Activated T-cell treated with anti-CD3 and anti-CD28 coated beads for 1 hour (primary cell): ENCODE results near the gene FALEC.
"Not testable (repeated sequence)": the region's sequence is repeated elsewhere in the genome, so short reads cannot be mapped to it uniquely, and the experiment has no call there.

ENCODE experiments used
- DNase-seq: peaks from one replicate; pipeline ENCODE4 v3.0.0-alpha.2; 2020; ENCODE audit warnings: low read depth

The FALEC gene

DNA sequence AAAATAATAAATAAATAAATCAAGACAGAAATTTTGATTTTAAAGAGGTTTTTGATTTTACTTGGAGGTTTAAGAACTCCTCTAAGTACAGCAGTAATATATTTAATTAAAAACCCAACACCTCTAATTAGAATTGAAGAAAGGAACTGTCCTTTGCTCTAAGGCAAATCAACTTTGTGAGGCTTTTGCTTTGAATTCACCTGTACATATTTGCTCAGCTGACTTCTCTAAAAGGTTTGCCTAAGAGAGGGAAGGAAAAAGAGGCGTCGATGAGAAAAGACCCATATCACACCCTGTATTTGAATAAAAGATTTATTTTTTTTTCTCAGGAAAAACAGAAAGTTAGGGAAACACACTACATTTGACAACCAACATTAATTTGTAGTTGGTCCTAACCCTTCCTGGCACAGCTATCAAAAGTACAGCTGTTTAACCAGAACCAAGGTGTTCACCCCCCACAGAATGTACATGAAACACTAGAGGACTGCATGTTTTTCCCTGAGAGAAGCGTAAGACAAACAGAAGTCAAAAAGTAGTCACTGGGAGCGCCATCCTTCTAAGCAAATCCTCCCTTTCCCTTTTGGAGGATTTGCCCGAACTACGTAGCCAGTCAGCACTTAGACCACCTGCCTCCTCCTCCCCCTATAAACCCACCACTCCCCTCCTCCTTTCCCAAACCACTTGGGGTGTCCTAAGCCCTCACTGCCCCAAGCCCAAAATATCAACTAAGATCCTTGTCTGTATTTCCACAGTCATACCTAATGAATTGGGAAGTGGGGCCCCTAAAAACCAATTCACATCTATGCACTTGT lies 58.9 kb downstream of the FALEC start:
- no peak for DNase-seq

- DNase-seq = no peak
These were observed 59.5 kb downstream of the FALEC start for GRCh38 chr1:150575072-150575489.

DNA sequence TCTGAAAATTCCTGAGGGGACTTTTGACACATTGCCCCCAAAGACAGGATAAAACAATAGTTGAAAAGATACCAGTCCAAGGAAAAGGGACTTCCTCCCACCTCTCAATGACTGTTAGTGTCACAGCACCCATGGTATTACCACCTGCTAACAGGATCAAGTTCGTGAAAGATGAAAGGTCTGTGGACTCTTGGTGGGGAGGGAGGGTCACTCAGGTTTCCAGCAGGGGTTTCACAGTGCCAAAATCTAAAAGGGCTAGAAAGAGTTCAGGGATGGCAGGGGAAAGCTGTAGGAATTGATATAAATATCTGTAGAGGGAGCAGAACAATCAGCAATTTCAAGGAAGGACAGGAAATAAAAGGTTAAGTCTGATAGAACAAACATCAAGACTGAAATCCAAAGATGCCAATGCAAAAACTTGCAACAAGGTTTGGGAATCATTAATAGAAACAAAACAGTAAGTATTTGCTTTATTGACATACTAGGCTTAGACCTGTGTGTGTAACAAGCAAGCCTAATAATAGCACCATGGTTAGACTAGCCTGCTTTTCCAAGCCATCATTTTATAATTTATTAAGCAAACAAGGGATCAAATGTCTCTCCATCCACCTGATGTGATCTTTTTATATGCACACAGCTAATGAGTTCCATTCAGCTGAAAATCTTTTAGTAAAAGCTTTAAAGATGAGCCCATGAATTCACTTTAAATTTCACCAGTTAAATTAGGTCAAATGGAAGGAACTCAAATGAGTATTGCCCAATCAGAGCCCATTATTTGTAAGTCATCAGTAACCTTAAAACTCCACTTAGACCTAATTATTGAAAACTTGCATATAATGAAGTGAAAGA lies 60.2 kb downstream of the FALEC start:
- DNase-seq = no peak

- no peak for DNase-seq
These were observed 60.8 kb downstream of the FALEC start for GRCh38 chr1:150576367-150576711.

DNA sequence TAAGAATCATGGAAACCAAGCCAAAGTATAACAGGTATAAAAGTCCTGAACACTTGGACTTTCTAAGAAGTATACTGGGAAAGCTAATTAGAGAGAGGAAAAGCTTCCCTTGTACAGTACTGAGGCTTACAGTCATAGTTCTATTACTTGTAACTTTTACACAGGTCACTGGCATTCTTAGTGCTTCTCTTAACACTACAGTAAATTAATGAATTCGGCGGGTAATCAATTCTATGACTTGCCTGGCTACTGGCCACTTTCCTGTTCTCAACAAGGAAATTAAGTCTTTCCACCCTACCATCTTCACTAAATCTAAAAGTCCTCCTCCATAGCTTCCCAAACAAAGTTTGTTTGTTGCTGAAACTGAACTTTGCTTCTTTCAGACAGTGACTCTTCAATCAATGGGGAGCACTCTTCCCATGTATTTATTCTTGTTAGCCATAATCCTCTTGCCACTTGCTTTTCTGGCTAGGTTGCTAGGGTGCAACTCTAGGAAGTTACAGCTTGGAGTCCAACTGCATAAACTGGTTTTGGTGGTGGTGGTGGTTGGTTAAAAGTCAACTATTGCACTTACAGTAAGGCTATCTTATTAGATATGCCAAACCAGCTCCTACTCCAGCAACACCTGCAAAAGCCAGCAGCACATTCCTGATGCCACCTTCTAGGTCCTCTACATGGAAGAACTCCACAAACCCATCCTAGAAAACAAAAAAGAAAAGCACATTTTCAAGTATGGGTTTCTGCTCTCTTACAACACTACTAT lies 61.4 kb downstream of the FALEC start:
- no peak for DNase-seq

DNA sequence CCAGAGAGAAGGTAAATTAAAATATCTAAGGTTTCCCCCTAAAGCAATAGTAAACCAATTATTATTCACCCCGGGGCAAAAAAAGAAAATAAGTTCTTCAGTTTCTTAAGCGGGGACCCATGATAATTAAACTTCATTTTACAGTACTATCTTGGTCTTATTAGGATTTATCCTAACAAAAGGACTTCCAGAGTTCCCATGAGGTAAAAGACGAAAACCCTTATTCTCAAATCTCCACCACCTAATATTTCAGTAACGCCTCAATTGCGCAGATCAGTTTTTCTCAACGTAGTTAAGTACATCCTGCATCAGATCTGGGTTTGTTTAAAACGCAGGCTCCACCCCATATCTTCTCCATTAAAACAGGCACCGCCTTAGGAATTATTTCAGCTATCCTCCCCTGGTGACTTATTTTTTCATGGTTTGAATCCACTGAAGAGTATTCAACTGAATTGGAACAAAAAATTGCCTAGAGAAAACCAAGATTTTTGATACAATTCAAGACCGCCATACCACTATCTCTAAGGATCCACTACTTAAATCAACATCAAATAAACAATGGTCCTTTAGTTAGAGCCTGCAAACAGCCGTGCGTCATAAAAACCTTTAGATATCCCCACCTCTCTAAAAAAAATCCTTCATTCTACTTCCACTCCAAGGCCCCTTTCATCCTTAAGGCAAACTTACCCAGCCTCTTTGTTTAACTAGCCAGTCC lies 62.2 kb downstream of the FALEC start:
- DNase-seq = no peak

GRCh38 chr1:150578272-150579109 lies 62.9 kb downstream of the FALEC start:
- DNase-seq = no peak

DNA sequence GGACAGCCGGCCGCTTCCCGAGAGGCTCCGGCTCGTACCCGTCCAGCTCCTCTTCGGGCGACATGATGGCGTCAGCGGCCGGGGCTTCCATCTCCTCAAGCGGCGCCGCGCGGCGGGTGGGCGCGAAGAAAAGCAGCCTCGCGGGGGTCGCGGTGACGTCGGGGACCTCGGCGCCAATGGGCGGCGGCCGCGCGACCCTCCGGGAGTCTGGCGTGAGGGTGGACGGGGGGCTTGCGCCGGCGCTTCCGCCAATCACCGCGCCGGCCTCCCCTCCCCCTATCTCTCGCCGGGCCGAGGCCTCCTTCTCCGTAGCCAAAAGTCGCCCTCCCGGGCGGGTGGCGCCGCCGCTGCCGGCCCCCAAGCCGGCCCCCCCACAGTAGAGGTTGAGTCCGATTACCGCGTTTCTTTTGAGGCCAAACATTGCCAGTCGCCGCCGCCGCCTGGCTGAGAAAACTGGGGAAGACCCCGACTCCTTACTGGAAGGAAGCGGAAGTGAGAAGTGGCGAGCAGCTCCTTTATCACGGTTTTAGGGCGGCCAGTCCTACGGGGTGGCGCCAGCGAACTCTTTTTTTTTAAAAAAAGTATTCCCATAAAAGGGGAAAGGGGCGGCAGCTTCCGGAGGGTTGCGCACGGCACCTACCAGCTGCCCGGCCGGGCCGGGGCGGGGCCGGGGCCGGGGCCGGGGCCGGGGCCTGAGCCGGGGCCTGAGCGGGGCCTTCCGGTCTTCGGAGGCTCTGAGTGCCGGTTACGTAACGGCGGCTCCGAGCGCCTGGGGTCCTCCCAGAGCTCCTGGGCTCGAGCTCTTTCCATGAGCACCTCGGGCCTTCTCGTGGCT lies 63.8 kb downstream of the FALEC start, which contains the start of gene MCL1:
TSS of gene MCL1 (minus strand) at position 501 of the 835 bp plus-strand sequence. CDS start at position 421, 80 bp downstream.
- peak; percentile 76 for DNase-seq

DNA sequence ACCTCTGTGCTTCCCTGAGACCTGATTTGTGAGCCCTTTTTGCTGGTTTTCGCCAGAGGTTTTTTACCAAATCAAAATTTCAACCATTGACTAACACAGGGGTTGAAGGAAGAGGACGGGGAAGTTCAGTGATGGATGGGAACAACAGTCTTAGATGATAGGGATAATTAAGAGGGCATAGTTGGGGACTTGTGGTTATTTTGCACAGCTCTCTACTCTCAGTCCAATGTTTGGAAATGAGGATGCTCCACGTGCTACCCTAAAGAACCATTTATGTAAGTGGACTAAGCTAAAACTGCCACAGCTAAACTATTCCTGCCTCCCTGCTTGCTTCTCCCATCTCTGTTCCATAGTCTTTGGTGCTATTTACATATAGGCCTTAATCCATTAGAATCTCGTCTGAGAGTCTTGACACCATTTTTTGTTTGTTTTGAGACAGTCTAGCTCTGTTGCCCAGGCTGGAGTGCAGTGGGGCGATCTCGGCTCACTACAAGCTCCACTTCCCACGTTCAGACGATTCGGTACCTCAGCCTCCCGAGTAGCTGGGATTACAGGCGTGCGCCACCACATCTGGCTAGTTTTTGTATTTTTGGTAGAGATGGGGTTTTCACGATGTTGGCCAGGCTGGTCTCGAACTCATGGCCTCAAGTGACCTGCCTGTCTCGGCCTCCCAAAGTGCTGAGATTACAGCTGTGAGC lies 64.5 kb downstream of the FALEC start:
- no peak for DNase-seq

GRCh38 chr1:150580966-150581365 lies 65.4 kb downstream of the FALEC start:
- not testable (repeated sequence) for DNase-seq

GRCh38 chr1:150581437-150581836 lies 65.9 kb downstream of the FALEC start:
- not testable (repeated sequence) for DNase-seq

- not testable (repeated sequence) for DNase-seq
These were observed 66.4 kb downstream of the FALEC start for GRCh38 chr1:150581962-150582361.

DNA sequence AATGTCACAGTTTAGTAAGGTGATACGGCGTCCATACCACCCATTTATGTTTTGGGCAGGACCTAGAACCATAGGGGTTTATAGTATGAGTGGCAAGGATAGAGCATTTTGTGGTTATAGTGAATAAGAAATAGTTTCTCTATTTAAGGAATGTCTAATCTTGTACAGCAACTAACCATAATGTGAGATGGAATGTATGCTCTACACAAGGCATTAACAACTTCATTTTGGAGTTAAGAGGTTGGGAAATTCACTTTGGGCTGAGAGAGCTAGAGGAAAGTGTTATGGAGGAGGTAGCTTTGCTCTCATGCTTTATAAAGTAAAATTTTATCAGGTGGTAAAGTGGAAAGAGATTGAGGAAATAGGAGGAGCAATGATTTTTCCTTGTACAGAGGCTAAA lies 66.8 kb downstream of the FALEC start:
- DNase-seq = no peak
